DND-41 (cell line): ENCODE data around the gene ADD2.
A peak's percentile ranks its signal among the peaks of the same experiment; 100 is the strongest.

Experiments used
- CTCF ChIP-seq: IDR thresholded peaks from 2 replicates; pipeline ENCODE4 v1.5.1; 2012; ENCODE audit warnings: borderline replicate concordance, low read length, moderate library complexity, mild to moderate bottlenecking; ENCODE audit not compliant: poor library complexity, severe bottlenecking; ENCODE audit errors: extremely low read depth
- EZH2 ChIP-seq: IDR thresholded peaks from 3 replicates; pipeline ENCODE4 v1.6.1; 2012; ENCODE audit warnings: borderline replicate concordance, low read depth, mild to moderate bottlenecking, moderate library complexity, low read length, inconsistent platforms; ENCODE audit not compliant: severe bottlenecking

DNA sequence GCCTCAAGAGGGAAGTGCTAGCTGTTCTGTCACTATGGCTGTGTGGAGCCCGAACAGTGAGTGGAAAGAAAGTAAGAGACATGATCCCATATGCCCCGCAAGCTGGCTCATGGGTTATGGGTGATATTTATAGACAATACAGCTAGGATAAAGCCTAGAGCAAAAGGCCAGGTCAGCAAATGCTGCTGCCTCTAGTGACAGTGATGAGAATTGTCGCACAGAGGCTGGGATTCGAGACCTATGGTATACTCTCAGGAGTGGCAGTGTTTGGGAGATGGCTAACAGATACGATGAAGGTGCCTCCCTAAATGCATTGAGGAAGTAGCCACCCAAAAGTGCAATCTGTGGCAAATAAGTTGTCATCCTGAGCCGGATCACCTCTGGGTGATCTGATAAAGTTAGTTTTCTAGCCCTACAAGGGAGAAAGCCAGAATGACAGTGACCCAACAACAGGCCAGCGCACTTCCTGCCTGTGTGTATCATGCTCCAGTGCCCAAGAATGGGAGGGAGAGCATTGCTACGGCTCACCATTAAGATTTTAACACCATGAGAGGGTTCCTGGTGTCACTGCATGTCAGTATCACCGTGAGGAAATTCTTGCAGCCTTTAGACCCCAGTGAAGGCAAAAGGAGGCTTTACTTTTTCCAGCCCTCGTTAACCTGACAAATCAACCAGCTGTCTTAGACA lies 122.1 kb downstream of the ADD2 start:
- TF ChIP-seq CTCF, result peak; percentile 48
- TF ChIP-seq EZH2, result no peak
